GM12878 (cell line): Measurements from ENCODE around the gene TMEM87A. TPM values are rescaled to one million over a fixed set of nuclear protein-coding genes. Genes with fewer than 3 reads are reported as not detected.

Experiments
- EGR1 ChIP-seq, 2 experiments: IDR thresholded peaks; 1 replicate in 1 of 2; 2 replicates in 1 of 2; pipeline ENCODE4 v1.6.1; 2011 to 2012; ENCODE audit warnings: low read depth in 2 of 2, low read length in 2 of 2, borderline replicate concordance in 1 of 2, mild to moderate bottlenecking in 1 of 2, moderate library complexity in 1 of 2
- ETV6 ChIP-seq, 2 experiments: fragments of 450-650 bp in 1 of 2; IDR thresholded peaks in 1 of 2; conservative IDR thresholded peaks in 1 of 2; 2 replicates each; pipeline ENCODE4 v1.6.1; 2014; ENCODE audit warnings: antibody characterized with exemption in 1 of 2, borderline replicate concordance in 1 of 2, low read depth in 1 of 2, mild to moderate bottlenecking in 1 of 2, moderate library complexity in 1 of 2
- GATAD2B ChIP-seq: fragments of 450-650 bp; conservative IDR thresholded peaks from 2 replicates; pipeline ENCODE4 v1.6.1; 2017; ENCODE audit warnings: low read depth, mild to moderate bottlenecking, moderate library complexity
- HDGF ChIP-seq: fragments of 450-650 bp; IDR thresholded peaks from 2 replicates; pipeline ENCODE4 v1.6.1; 2016; ENCODE audit warnings: antibody characterized with exemption
- IKZF1 ChIP-seq: fragments of 450-650 bp; conservative IDR thresholded peaks from 2 replicates; pipeline ENCODE4 v1.6.1; 2017; ENCODE audit warnings: antibody characterized with exemption, mild to moderate bottlenecking
- IKZF2 ChIP-seq, 2 experiments: fragments of 450-650 bp; IDR thresholded peaks; 2 replicates each; pipeline ENCODE4 v1.6.1; 2017; ENCODE audit warnings: mild to moderate bottlenecking in 2 of 2, moderate library complexity in 2 of 2
- IRF4 ChIP-seq: IDR thresholded peaks from 2 replicates; pipeline ENCODE4 v1.6.1; 2011; ENCODE audit warnings: low read depth, low read length
- MTA3 ChIP-seq: IDR thresholded peaks from 2 replicates; pipeline ENCODE4 v1.6.1; 2012; ENCODE audit warnings: low read length, inconsistent platforms, borderline replicate concordance
- SMAD1 ChIP-seq: fragments of 450-650 bp; IDR thresholded peaks from 2 replicates; pipeline ENCODE4 v1.6.1; 2018; ENCODE audit warnings: mild to moderate bottlenecking, low read depth; ENCODE audit not compliant: partially characterized antibody
- STAT1 ChIP-seq: fragments of 450-650 bp; conservative IDR thresholded peaks from 2 replicates; pipeline ENCODE4 v1.6.1; 2014; ENCODE audit warnings: antibody characterized with exemption, mild to moderate bottlenecking
- ZNF207 ChIP-seq: fragments of 450-650 bp; IDR thresholded peaks from 2 replicates; pipeline ENCODE4 v1.6.1; 2014; ENCODE audit warnings: antibody characterized with exemption, mild to moderate bottlenecking, borderline replicate concordance
- ZNF622 ChIP-seq: fragments of 450-650 bp; IDR thresholded peaks from 2 replicates; pipeline ENCODE4 v1.6.1; 2017; ENCODE audit warnings: mild to moderate bottlenecking, inconsistent platforms
- ZSCAN29 ChIP-seq: fragments of 450-650 bp; IDR thresholded peaks from 2 replicates; pipeline ENCODE4 v1.6.1; 2017; ENCODE audit warnings: mild to moderate bottlenecking, moderate library complexity
- ZZZ3 ChIP-seq: IDR thresholded peaks from 2 replicates; pipeline ENCODE4 v1.6.1; 2011; ENCODE audit warnings: low read depth; ENCODE audit not compliant: control insufficient read depth, insufficient read length
- polyA plus RNA-seq, 11 experiments: library from polyadenylated mRNA; depleted of rRNA in 4 of 11; unstranded in 6 of 11; stranded (reverse) in 5 of 11; fragments of >200 nt; fragmentation: Nextera tagmentation in 4 of 11; fragmentation: Illumina TruSeq in 1 of 11; extraction: Ambion mirVana in 4 of 11; extraction: Trizol in 1 of 11; gene quantifications; 1 replicate in 1 of 11; 2 replicates in 10 of 11; pipeline versions ENCODE4 v1.2.1 to v1.2.3, GENCODE V29; 2011 to 2016; ENCODE audit warnings: inconsistent platforms in 2 of 11, missing spikeins in 2 of 11, low read depth in 1 of 11
- total RNA-seq, 4 experiments: library from RNA; depleted of rRNA in 3 of 4; stranded (reverse); fragments of >200 nt in 3 of 4; fragmentation: Illumina TruSeq in 1 of 4; extraction: Trizol in 1 of 4; gene quantifications; 2 replicates each; pipeline versions ENCODE4 v1.2.1 to v1.2.3, GENCODE V29; 2013 to 2021
- TF ChIP-seq, protein P1 (sequence below): fragments of 450-650 bp; IDR thresholded peaks from 2 replicates; pipeline ENCODE4 v1.6.1; 2017; ENCODE audit warnings: low read depth, mild to moderate bottlenecking, moderate library complexity
- TF ChIP-seq, protein P2 (sequence below): IDR thresholded peaks from 2 replicates; pipeline ENCODE4 v1.6.1; 2011; ENCODE audit warnings: low read depth, mild to moderate bottlenecking, low read length, moderate library complexity, borderline replicate concordance; ENCODE audit errors: extremely low read depth

The TMEM87A gene
- total and polyA plus RNA-seq, 10 of the 15 experiments (the other 5 are each of a cell fraction or from before 2014, with no cell fraction given): 18.2 to 53.2 (median 33.4) TPM

DNA sequence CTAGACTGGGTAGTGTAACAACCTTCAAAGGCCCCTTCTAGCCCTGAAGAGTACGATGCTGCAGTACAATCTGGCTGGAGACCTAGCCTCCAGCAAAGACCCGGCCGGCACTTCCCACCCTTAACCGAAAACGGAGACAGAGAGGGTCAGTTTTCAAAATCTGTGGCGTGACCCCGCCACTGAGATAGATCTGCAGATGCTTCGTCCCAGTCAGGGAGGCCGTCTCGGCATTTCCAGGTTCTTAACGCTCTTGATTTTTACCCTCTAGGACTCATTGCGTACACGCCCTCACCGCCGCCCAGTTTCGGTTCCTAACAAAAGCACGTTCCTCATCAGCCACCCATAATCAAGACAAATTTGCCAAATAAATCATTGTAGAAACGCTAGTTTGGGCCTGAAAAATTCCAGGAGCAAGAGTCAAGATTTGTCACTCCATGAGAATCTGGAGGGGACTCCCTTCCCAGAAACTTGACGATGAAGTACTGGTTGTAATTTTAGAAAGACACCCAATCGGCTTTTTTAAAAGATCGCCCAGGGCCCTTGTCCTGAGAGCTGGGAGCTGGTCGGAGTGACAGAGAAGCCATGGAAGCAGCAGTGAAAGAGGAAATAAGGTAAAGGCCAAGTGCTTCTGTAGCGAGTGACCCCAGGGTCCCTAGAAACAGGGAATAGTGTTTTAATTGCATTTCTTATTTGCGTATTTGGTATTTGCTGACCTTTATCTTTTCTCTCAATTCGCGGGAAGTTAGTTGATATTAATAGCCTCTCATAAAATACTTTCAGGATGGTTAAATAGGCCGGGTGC lies 868 bp upstream of the TMEM87A start (continued):
- peak; percentile 14 for TF ChIP-seq IKZF1
- peak; percentile 22 for TF ChIP-seq SMAD1
- TF ChIP-seq, protein P1, sequence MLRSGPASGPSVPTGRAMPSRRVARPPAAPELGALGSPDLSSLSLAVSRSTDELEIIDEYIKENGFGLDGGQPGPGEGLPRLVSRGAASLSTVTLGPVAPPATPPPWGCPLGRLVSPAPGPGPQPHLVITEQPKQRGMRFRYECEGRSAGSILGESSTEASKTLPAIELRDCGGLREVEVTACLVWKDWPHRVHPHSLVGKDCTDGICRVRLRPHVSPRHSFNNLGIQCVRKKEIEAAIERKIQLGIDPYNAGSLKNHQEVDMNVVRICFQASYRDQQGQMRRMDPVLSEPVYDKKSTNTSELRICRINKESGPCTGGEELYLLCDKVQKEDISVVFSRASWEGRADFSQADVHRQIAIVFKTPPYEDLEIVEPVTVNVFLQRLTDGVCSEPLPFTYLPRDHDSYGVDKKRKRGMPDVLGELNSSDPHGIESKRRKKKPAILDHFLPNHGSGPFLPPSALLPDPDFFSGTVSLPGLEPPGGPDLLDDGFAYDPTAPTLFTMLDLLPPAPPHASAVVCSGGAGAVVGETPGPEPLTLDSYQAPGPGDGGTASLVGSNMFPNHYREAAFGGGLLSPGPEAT: no peak
- no peak for TF ChIP-seq STAT1
- no peak for TF ChIP-seq GATAD2B
- TF ChIP-seq ZNF622: no peak
- no peak for TF ChIP-seq HDGF
- TF ChIP-seq ZSCAN29: no peak
- 0 out of 2 replicates have a peak, but pooled peaks have one; percentile 45 for TF ChIP-seq MTA3
- no peak for TF ChIP-seq ETV6 (conservative IDR thresholded peaks at IDR 0.05 in 1 of 2, IDR thresholded peaks at IDR 0.05 in 1 of 2; ENCODE audit: borderline replicate concordance in 1 of 2, low read depth in 1 of 2)
- no peak for TF ChIP-seq ZZZ3
- TF ChIP-seq IRF4: 0 out of 2 replicates have a peak, but pooled peaks have one; percentile 54
- 0 out of 3 replicates have a peak, but pooled peaks of 1 of the 2 experiments have one; percentile 14 for TF ChIP-seq EGR1 (IDR thresholded peaks at IDR 0.05; ENCODE audit: borderline replicate concordance in 1 of 2, low read depth in 2 of 2, low read length in 2 of 2)
- 0 out of 2 replicates have a peak, but pooled peaks have one; percentile 16 for TF ChIP-seq ZNF207
- TF ChIP-seq IKZF2 (IDR thresholded peaks at IDR 0.05): 0 out of 4 replicates have a peak, but pooled peaks of 1 of the 2 experiments have one; percentile 55
- TF ChIP-seq, protein P2, sequence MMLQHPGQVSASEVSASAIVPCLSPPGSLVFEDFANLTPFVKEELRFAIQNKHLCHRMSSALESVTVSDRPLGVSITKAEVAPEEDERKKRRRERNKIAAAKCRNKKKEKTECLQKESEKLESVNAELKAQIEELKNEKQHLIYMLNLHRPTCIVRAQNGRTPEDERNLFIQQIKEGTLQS: no peak
